Right ventricle myocardium superior (tissue), 1 donor: ENCODE measurements around the gene CRYAA. TPM values are rescaled to one million over a fixed set of nuclear protein-coding genes. Genes with fewer than 3 reads are reported as not detected.
A peak's percentile ranks its signal among the peaks of the same experiment; 100 is the strongest.
"Not testable (repeated sequence)": the region's sequence is repeated elsewhere in the genome, so short reads cannot be mapped to it uniquely, and the experiment has no call there.

Experiments used
- ATAC-seq: fragments of 200-7000 bp; cut with Tn5 transposase; one replicate; pipeline ENCODE4 v1.9.1; 2020; ENCODE audit warnings: mild to moderate bottlenecking; ENCODE audit not compliant: poor library complexity
- DNase-seq: peaks from one replicate; pipeline ENCODE4 v3.0.0-alpha.2; 2020
- intact Hi-C: fragments of 100-400 bp; cut with DNase I; formaldehyde crosslinking; loops from one replicate; pipeline ENCODE4 v1.11.2; 2022
- total RNA-seq: library from RNA; stranded (reverse); fragmentation: NEBNext Ultra II Directional; extraction: Animal tissue kit (Norgen Biotek cat#: 25700); gene quantifications from one replicate; pipeline ENCODE4 v1.2.1, GENCODE V29; 2021
- donor health status: DM: no; HTN: yes; CAD: no; lungs with severe emphysema.

CRYAA gene
- total RNA-seq, 1 donor from 2014 or later = not detected

GRCh38 chr21:43173930-43174329, 5.1 kb downstream of the CRYAA start:
- DNase-seq = peak; percentile 8
- intact Hi-C loops, ATAC-seq: not testable (repeated sequence)

GRCh38 chr21:43174998-43175397, 6.2 kb downstream of the CRYAA start:
- DNase-seq, ATAC-seq, intact Hi-C loops: not testable (repeated sequence)

DNA sequence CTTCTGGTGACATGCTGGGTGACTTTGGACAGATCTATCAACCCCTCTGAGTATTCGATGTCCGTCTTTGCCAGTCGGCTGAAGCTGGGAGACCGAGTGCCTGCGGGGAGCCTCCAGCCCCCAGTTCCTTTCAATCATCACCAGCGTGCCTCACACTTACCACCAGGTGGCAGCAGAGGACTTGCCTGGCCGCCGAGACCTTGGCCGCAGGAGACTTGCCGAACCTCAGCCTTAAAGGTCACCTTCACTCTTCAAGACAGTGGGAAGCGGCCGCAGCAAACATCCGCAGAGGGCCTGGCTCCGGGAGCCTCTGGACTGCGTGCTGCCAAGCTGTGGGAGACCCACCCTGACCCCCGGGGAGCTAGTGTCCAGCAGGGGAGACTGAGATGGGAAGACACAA, 7.8 kb downstream of the CRYAA start:
- ATAC-seq = peak; percentile 84
- intact Hi-C loops, DNase-seq: not testable (repeated sequence)

DNA sequence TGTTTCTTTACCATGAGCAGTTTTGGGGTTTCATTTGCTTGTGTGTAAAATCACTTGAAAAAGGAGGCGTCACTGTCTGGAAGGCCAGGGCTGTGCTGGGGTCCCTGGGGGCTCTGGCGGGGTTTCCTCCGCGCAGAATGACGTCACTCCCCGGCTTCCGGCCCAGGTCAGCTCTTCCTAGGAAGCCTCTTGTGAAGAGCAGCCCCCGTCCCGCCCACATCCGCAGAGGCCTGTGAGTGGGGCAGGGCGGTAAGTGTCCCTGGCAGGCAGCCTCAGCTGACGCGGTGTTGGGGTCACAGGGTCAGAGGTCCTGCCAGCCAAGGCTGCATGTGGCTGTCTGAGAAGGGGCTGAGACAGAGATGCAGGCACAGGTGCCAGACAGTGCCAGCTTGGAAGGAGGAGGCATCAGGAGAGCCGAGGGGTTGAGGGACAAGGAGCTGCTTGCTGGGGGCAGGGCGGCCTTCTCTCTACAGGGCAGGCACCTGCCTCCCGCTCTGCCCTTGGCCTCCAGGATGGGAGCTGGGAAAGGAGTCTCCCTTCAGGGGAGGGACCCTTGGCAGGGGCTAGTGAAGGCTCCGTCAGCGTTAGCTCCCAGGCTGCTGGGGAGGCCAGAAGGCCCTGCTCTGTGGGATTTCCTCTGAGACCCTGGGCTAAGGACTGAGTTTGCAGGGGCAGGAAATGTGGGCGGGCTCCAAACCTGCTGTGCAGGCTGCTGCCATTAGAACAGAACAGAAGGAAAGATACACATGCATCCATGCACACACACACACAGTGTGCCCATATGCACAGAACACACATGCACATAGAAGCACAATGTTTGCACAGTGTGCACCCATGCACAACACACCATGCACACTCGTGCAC, 8.5 kb downstream of the CRYAA start:
- ATAC-seq = peak; percentile 86
- intact Hi-C loops, DNase-seq: not testable (repeated sequence)

DNA sequence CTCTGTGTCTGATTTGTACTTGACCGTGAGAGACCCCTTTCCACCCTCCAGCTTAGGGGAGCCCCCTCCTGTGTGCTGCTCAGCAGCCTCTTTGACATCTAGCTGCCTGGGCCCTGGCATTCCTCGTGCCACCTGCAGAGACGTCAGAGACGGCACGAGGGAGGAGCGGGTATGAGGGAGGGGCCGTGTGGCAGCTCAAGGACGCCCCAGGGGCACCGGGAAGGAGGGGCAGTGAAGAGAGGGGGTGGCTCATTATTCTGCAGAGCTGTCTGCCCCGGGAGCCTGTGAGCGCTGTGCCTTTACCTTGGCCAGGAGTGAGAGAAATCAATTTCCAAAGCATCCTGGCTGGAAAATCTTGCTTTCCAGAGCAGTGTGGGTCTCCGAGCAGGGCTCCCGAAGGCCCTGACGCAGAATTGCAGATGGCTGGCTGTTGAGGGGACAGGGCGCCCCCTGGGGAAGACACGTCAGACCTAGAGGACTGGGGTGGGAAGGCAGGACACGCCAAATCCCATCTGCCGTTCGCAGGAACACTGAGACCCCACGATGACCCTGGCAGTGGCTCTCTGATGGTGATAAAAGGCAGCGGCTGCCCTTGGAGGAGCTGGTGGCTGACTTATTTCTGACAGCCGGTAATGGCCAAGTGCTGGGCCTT, 9.5 kb downstream of the CRYAA start:
- ATAC-seq = peak; percentile 9
- intact Hi-C loops, DNase-seq: not testable (repeated sequence)

GRCh38 chr21:43181033-43181432, 12.2 kb downstream of the CRYAA start:
- intact Hi-C loops, DNase-seq, ATAC-seq: not testable (repeated sequence)

DNA sequence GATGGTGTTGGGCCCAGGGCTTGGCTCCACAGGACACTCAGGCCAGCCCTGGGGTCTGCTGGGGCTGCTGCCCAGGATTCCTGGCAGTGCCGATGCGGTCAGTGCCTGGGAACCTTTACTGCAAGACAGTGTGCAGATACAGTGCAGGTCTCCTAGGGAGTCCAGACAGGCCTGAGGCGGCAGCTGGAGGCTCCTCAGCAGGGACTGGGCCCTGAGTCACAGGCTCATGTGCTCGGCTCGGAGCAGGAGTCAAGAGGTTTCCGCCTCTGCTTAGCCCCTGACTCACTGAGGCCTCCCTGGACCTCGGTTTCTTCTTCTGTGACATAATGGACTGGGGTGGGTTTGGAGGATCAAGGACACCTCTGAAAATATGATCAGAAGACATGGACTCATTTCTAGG, 18.5 kb downstream of the CRYAA start:
- ATAC-seq, DNase-seq, intact Hi-C loops: not testable (repeated sequence)

GRCh38 chr21:43187715-43188114, 18.9 kb downstream of the CRYAA start:
- ATAC-seq (no peak), DNase-seq (no peak)
- intact Hi-C loops = no loop called here

GRCh38 chr21:43188181-43188580, 19.4 kb downstream of the CRYAA start:
- no peak for ATAC-seq
- DNase-seq = peak; percentile 13
- intact Hi-C loops = no loop called here

DNA sequence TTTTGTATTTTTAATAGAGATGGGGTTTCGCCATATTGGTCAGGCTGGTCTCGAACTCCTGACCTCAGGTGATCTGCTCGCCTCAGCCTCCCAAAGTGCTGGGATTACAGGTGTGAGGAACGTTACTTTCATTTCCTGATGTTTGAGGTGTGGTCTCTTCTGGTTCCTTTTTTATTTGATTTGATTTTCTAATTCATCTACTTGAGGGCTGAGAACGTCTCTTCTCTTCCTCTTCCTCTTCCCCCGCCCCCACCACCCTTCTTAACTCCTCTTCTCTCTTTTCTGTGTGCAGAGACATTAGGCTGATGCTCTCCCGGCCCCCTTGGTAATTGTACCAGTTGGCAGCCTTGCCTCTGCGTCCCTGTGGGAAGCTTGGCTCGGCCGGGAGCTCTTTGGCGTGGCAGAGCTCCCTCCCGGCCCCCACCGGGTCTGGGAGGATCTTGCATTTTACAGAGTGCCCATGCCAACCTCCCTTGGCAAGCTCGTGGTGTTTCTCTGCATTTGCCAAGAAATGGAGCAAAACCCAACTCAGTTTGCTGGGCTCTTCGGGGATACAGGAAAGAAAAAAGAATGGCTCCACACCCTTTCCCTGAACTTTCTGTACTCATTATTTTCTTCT, 19.9 kb downstream of the CRYAA start:
- ATAC-seq (peak; percentile 72), DNase-seq (peak; percentile 62)
- intact Hi-C loops = no loop called here

- peak; percentile 5 for DNase-seq
- intact Hi-C loops = no loop called here
- ATAC-seq = no peak
Measured at GRCh38 chr21:43189936-43190335, 21.1 kb downstream of the CRYAA start.

GRCh38 chr21:43190544-43190943, 21.7 kb downstream of the CRYAA start:
- ATAC-seq (no peak), DNase-seq (peak; percentile 20)
- intact Hi-C loops = no loop called here

GRCh38 chr21:43190951-43191350, 22.1 kb downstream of the CRYAA start:
- DNase-seq = peak; percentile 6
- no peak for ATAC-seq
- intact Hi-C loops = no loop called here

GRCh38 chr21:43191521-43191920, 22.7 kb downstream of the CRYAA start:
- DNase-seq = peak; percentile 32
- ATAC-seq = no peak
- intact Hi-C loops = no loop called here

- DNase-seq (peak; percentile 2), ATAC-seq (no peak)
- intact Hi-C loops = no loop called here
Measured at GRCh38 chr21:43191971-43192370, 23.2 kb downstream of the CRYAA start.

- peak; percentile 31 for DNase-seq
- no peak for ATAC-seq
- intact Hi-C loops = no loop called here
Measured at GRCh38 chr21:43192501-43193081, 23.8 kb downstream of the CRYAA start.

DNA sequence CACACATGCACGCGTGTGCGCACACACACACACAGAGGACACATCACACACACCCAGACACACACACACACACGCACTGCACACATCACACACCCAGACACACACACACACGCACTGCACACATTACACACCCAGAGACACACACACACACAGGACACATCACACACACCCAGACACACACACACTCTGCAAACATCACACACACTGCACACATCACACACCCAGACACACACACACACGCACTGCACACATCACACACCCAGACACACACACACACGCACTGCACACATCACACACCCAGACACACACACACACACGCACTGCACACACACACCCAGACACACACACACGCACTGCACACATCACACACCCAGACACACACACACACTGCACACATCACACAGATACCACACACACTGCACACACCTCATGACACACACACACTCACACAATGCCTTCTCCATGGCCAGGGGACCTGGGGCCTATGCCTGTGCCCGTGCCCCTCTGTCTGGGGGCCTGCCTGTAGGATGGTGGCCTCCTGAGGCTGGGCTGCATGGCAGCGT, 24.4 kb downstream of the CRYAA start:
- DNase-seq = no peak
- intact Hi-C loops = no loop called here
- no peak for ATAC-seq

DNA sequence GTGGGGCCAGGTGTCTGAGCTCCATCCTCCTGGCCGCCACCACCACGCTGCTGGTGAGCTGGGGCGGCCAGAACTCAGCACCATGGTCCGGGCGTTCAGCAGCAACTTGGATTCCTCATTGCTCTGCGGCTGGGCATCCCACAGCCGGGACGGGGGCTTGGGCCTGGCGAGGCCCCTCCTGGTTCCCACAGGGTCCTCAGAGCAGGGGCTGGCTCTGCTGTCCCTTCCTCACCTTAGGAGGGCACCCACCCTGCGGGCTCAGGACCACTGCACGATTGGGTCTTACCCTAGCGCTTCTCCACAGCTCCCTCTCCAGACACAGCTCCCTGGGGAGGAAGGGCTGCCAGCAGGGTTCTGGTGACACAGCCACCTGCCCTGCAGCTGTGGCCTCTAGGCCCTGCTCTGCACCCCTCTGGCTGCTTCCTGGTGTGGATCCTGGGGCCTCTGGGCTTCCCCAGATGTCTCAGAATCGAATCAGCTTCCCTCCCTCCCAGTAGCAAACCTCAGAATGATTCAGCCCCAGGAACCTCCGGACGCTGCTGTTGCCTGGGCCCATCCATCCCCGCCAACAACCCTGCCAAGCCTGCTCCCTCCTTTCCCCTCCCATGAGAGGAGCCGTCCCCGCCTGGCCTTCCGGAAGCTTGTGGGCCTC, 25.0 kb downstream of the CRYAA start:
- intact Hi-C loops = no loop called here
- DNase-seq (peak; percentile 67), ATAC-seq (peak; percentile 77)
